Measurements from ENCODE around the gene DOK3.

Gene DOK3

DNA sequence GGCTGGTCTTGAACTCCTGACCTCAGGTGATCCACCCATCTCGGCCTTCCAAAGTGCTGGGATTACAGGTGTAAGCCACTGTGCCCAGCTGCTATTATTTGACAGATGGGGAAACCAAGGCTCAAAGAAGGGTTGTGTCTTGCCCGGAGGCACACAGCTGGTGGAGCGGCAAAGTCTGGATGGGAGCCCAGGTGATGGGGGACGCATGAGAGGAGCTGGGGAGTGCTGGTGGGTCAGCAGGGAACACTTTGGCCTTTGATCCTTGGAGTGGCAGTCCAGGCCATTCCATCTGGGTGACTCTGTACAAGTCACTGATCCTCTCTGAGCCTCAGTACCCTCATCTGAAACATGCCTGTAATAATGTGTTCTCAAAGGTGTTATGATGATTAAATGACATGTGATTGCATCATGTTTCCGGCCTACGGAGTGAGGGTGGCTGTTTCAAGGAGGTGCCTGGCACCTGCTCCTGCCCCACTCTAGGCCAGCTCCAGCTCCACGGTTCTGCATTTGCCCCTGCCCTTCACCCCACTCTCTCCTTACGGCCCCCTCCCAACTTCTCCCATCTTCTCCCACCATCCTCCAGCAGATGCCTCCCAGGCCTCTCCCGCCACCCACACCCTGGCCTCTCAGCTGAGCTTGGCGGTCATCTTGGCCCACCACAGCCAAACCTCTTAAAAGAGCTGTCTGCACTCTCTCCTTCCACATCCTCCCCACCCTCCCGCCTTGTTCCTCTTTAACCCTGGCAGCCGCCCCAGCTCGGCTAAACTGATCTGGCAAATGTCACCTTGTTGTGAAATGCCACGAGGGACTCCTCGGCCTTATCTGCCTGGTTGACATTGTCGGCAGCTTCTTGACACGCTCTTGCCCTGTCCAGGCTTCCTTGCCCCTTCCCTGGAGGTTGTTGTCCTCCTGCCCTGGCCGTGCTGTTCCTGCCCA, 30.6 kb downstream of the DOK3 start:
- no peak for DNase-seq

DNA sequence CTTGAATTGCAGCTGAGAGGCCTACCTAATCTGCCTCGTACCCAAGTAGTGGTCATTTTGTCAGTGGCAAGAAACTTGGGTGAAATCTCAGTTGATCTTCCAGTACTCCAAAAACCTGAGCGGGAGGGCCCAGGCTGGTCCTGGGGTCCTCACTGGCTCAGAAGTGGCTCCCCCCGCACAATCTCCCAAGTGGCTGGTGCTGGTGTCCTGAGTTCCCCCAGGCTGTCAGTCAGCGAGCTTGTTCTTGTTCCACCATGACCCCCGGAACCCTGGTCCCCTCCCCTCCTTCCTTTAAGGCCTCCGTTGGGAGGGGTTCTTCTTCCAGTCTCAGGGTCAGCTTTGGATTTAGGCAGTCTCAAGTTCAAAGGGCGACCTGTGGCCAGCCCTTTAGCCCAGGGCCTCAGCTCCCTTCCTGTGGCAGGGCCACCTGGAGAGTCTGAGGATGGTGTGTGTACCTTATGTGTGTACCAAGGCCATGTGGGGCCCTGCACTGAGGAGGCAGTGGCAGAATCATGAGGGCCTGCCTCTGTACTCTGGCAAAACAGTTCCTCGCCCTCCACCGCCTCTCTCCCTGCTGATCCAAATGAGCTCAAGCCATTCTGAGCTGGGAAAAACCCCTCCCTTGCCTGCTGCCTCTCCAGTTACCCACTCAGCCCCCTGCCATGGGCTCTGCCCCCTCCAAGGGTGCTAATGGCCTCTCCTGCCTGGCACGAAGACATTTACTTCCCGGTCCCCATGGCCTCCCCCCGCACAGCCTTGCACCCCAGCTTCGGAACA, 31.7 kb downstream of the DOK3 start:
- DNase-seq, result no peak

DNA sequence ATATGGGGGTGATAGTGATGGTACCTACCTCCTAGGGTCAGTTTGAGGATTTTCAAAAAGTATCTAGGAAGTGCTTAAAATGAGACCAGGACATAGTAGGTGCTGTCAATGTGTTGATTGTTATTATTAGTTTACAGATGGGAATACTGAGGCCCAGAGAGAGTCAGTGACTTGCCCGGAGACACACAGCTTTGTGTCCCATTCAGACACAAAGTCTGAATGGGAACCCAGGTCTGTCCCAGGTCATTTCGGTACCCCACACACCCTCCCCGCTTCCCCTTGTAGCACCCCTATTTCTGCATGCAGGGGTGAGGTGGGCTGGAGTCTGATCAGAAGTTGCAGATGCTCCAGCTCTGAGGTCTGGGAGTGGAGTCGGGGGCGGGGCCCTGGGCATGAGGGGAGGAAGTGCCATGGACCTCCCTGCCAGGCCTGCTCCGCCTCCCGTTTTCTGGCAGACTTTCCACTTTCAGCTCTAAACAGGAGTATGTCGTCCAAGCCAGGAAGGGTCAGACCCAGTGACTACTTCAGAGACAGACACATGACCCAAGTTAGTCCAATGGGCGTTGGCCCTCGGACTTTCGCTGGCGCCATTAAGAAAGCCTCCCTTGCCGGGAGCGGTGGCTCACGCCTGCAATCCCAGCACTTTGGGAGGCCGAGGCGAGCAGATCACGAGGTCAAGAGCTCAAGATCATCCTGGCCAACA, 32.9 kb downstream of the DOK3 start:
- no peak for DNase-seq

DNA sequence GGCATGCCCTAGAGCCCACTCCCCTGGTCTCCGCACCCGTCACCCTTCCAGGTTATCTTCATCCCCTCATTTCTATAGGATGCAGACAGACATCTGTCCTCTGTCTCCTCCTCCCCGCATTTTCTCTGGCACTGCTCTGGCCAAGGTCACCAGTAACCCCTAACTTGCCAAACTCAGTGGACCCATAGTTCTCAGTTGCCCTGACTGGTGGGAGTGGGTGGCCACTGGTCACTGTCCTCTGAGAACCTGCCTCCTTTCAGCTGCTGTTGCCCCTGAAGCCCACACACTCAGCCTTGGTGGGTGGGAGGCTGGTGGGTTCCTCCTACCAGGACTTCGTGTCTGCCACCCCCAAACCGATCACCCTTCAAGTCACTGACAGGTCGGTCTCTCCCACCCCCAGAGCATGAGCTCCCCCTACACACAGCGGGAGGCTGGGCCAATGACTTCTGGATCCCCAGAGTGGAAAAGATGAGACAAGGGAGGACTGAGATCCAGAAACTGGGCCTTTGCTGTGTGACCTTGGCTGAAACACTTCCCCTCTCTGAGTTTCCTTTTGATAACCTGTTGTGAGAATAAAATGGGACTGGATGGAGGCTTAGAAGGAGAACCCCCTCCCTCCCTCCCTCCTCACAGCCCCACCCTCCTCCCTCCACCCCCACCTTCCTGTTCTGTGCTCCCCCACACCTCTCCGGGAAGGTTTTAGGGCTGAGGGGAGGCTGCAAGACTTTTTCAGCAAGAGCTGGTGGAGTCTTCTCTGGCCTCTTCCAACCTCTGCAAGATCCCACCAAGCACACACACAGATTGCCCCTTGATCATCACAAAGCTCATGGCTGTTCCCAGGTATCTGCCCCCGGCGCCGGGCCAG, 33.8 kb downstream of the DOK3 start:
- DNase-seq, result no peak

DNA sequence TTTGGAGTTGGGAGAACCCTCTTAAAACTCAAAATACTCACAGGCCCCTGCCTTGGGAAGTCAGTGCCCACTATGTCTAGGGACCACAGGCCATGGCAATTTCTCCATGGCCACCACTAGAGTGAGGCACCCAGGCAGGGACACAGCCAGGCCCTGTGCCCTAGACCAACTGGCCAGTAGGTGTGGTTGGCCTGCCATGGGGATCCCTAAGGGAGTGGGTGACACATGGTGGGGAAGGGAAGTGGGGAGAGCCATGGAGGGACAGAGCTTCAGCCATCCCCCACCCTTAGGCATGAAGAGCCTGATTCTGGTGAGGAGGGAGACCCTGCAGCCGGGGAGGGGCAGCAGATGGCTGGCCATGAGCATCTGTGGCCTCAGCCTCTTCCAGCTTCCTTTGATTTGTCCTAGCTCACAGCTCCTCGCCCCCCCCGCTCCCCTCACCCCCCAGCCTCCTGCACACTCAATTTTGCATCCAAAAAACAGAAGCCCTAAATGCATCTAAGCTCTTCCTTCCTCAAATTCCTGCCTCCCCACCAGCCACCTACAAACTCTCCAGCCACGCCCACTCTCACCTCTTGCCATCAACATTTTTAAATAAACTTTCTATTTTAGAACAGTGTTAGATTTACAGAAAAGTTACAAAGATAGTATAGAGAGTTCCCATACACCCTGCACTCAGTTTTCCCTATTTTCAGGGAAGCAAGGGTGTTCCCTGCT, 34.6 kb downstream of the DOK3 start:
- DNase-seq, result no peak

DNA sequence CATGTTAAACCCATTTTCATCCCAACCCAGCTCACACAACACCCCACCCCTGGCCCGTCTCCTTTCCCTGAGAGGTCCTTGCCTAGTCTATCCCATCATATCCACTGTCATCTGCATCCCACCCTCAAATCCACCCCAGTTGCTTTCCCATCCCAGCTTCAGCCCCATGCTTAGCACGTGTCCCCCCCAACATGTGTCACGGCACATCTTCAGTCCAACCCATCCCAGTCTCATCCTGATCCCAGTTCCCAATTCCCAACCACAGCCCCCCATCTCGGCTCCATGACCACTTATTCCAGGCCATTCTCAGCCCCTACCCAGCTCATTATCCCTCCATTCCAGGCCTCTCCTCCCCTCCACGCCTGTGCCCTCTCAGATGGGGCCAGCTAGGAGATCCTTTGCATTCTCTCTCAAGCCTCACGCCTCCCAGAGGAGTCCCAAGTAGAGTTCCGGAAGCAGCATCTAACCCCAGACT, 35.6 kb downstream of the DOK3 start:
- DNase-seq, result no peak

DNA sequence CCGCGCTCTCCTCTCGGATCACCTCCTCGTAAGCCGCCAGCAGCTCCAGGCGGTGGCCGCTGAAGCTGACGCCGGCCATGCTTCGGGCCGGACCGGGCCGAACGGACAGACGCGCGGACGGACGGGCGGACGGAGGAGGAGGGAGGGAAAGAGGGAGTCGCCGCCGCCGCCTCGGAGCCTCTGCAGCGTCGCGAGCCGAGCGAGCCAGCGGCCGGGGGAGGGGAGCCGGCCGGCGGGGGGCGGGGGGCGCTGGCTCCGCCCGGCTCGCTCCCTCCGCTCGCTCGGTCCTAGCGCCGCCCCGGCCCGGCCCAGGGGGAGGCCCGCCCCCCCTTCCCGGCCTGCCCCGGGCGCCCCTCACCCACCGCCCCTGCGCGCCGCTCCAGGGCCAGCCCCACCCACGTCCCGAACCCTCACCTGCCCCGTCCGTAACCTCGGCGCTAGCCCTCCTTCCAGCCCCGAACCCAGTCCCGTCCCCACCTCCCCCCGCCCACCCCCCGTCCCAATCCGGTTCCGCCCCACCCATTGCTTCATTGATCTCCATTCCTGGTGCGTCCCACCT, 36.1 kb downstream of the DOK3 start, which contains the start of gene DBN1:
Gene DBN1 (minus strand): TSS at position 192 of the 559 bp plus-strand sequence. CDS start 113 bp downstream, at position 79.
- no peak for DNase-seq

DNA sequence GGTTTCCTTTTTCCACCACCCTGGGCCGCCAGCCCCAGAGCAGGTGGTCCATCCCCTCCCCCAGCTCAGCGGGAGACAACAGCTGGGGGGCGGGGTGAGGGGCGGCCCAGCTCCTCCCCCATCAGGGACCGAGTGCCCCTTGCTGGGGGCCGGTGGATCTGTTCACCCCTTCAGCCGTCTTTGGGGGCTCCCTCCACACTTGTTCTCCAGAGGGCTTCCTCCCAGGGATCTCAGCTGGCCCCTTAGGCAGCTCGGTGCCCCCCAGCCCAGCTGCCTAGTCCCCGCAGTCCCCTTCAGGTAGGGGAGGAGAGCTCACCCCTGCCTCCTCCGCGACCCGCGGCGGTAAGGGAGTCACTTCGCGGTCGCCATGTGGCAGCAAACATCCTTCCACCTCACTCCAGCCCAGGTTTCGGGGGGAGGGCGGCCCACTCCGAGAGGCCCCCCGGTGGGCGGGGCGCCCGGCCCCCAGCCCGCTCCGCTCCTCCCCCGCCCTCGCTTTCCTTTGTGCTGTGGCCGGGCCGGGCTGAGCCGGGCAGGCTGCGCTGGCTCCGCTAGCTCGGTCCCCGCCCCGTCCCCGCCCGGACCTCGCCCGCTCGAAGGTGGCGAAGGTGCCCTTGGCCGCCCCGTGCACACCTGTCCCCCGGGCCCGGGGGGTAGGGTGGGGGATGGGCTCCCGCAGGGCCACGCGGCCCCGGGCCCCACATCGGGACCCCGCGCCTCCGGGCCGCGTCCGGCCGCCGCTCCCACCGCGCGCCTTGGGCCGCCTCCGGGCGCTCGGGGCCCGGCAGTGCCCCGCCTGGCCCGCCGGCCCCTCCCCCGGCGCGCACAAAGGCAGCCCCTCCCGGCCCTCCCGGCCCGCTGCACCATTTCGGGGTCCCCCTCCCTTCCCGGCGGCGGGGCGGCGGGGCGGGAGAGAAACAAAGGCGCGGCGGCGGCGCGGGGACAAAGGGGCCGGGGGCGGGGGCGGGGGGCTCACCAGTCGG, 36.9 kb downstream of the DOK3 start:
- no peak for DNase-seq

DNA sequence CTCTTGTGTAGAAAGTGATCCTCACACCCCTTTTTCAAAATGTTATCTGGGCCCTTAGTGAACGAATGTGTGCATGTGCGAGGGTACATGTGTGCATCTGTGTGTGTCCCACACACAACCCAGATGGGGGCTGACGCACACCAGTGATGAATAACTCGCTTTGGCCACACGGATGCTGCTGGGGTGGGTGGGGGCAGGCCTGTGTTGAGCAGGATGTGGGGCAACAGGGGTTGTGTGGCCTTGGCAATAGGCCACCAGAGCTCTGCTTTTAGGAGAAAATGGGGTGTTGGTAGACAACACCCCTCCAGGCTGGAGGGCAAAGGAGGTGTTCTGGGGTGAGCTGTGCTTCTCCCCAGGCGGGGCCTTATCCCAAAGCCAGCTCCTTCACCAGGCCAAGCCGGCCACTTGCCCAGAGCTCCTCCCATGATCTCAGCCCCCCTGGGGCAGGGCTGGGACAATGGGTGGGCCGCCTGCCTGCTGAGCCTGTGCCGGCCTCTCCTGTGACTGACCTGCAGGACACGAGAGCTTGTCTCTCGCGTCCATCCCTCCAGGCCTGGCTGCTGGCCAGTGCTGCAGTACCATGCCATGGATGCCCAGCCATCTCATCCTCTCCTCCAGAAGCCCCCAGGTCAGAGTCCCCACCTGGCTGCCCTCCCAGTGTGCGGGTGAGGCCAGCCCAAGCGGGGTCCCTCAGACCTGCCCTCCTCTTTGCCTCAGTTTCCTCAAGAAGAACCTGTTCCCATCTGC, 37.8 kb downstream of the DOK3 start:
- no peak for DNase-seq

DNA sequence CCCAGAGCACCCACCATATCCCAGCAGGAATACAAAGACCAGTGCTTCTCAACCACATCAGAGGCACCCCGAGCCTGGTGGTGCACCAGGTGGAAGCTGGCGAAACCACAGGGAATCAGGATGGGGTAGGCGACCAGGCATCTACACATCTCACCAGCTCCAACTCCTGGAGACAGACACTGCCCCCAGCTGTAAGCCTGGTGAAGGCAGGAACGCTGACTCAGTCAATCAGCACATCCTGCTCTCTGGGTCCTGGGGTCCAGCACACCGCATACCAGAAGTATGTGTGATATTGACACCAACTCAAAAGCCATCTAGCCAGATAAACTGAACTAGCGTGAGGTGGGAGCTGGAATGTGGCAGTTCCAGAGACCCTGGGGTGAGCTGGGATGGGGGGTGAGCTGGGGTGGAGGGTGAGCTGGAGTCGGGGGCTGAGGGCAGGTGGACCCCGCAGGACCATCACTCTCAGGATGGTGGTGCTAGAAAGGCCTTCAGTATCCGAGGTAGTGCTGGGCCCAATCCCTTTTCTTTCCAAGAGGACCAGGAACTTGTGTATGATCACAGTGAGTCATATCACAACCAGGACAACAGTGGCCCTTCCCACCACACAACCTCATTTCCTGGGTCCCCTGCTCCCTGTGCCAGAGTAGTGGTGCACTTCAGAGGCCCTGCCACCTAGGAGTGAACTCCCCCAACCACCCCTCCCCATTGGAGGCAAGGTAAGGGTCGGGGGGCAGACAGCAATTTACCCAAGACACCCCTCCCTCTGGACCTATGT, 38.7 kb downstream of the DOK3 start:
- no peak for DNase-seq

DNA sequence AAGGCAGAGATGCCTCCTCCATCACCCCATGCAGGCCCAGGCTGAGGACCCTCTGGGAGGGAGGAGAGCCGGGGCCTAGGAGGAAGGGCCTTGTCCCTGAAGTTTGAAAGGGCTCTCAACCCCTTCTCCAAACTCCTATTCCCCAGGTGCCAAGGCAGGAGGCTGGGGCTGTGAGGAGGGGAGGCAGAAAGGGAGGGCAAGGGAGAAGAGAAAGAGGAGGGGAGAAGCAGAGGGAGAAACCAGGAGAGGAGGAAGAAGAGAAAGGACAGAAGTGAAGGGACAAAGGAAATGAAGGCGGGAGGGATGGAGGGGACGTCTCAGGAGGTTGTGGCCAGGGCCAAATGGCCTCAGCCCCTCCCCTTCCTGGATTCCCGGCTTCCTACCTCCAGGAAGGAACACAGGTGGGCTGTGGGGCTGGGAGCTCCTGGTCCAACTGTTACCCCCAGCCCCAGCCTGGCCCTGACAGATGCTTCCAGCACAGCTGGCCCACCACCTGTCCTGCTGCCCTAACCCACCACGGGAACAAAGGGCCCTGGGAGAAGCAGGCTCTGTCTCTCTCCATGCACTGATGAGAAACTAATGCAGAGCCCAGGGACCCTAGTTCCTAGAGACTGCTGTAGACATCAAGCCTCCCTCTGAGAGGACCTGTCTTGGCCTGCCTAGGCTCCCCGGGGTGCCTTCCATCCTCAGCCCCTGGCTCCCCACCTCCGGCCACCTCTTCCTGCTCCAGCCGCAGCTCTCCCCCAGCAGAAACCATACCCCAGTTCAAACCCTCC, 39.7 kb downstream of the DOK3 start:
- no peak for DNase-seq

DNA sequence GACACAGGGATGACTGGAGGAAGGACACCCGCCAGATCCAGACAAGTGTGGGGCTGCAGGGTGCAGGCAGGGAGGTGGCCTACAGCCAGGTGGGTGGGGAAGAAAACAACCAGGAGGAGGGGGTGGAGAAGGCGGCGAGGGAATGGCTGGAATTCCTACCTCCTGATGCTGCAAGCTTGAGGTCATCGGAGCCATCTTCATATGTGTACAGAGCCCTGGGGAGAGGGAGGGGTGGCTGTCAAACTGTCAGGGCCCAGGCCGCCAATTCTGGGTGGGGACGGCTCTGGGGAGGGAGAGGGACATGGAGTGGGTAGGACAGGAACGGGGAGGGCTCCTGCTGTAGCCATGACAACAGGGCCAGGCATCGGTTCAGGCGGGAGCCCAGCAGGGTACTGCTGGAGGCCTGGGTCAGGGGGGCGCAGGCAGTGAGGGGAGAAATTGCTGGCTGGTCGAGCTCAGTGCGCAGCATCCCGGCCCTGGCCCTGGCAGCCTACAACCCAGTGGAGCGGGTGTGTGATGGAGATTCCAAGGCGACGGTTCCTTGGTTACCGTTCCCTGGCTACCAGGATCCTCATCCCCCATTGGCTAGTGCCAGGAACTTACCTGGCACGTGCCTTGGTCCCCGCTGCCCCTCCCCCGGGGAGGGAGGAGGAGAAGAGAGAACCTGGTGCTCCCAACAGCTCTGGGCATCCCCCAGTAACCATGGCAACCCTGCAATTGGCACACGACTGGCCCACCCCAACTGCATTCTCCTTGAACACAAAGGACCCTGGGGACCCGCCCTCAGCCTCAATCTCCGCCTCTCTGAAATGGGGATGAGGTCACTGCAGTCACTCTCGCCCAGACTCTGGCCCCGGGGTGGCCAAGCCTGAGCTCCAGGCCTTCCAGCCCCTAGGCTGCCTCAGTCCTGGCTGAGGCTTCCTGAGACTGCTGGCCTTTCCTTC, 40.7 kb downstream of the DOK3 start:
- no peak for DNase-seq

DNA sequence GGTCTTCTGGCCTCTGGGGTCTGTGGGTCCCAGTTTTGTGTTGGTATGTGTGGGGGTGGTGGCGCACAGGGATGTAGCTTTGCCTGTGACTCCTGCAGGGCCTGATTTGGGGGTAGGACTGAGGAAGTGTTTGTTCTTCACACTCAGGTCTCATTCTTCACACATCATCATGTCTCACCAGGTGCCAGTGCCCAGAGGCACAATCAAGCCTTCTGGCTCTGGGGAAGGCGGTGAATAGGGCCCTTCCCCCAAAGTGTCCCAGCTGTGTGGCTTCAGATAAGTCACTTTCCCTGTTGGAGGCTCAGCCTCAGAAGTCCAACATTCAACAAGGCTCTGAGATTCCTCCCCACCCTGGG, 41.3 kb downstream of the DOK3 start:
- no peak for DNase-seq

DNA sequence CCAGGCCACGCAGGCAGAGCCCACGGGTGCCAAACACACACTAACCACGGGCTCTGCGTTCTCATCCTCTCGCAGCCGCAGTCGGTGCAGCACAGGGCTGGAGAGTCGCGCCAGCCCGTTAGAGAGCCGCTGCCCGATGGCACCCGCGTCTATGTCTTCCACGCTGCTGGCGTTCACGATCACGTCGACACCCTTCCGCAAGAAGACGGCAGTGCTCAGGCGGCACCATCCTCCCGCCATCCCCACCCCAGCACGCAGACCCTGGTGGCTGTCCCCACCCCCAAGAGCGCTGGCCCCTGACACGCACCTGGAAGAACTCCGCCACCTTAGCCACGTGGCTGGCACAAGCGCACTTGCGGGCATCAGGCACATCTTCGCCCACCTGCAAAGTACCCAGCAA, 42.2 kb downstream of the DOK3 start:
- no peak for DNase-seq

DNA sequence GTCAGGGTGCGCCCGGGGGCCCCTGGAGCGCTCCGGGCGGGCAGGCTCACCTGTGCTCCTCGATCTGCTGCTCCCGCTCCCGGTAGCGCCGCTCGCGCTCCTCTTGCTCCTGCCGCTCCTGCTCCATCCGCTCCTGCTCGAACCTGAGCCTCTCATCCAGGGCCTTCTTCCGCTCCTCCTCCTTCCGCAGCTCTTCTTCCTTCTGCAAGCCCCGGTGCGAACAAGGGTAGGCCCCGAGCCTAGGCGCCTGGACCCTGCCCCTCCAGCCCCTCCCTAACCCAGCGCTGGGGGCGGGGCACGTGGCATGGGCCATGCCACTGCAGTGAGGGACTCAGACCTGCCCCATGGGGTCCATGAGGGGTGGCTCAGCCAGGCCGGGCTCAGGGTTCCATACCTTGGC, 42.8 kb downstream of the DOK3 start:
- no peak for DNase-seq

DNA sequence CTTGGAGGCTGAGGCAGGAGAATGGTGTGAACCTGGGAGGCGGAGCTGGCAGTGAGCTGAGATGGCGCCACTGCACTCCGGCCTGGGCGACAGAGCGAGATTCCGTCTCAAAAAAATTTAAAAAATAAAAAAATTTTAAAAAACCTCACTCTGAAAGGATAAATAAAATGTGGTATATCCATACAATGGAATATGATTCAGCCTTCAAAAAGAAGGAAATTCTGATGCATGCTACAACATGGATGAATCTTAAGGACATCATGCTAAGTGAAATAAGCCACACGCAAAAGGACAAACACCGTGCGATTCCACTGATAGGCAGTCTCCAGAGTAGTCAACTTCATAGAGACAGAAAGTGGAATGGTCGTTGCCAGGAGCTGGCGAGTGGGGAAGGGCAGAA, 44.6 kb downstream of the DOK3 start:
- no peak for DNase-seq
